NCI-H146 treated with DMSO at 0.1 percent for 48 hours (cell line): Measurements from ENCODE around the gene SCAMP1.
A peak's percentile ranks its signal among the peaks of the same experiment; 100 is the strongest.

Source experiments
- DNase-seq: peaks from one replicate; lab custom pipeline; 2025; ENCODE audit not compliant: unreplicated experiment; lab: John Stamatoyannopoulos, UW

The SCAMP1 gene

DNA sequence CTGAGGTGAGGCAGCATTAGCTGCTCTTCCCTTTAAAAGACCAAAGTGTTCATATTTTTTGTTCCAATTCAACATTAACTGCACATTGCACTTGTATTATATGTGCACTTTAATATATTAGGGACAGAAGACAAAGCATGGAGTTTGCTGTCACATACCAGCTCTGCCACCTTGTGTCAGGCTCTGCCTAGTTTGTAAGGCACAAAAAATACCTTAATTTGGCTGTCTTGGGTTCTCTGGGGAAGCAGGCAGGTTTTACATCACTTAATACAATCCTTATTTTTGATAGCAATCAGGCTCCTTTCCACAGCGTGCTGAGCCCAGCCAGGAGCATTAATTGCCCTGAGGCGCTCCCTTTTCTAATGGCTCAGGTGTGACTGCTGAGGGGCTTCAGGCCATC lies 131.8 kb downstream of the SCAMP1 start:
- no peak for DNase-seq

DNA sequence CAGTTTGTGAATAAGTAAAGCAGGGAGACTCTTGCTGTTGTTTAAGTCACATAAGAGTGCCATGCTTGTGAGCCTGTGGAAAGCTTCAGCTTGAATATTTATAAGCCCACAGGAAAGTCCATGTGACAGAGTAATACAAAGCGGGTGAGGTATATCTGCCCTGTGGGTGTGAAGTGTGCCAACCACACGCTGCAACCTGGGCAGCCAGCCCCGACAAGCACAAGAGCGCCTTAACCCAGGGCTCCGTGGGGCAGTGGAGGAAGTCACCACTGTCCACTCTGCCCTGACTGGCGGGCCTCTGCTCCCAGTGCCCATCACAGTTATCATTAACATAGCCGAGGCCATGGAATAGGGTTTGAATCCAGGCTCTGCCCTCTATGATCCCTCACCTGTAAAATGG lies 132.2 kb downstream of the SCAMP1 start:
- DNase-seq = no peak

DNA sequence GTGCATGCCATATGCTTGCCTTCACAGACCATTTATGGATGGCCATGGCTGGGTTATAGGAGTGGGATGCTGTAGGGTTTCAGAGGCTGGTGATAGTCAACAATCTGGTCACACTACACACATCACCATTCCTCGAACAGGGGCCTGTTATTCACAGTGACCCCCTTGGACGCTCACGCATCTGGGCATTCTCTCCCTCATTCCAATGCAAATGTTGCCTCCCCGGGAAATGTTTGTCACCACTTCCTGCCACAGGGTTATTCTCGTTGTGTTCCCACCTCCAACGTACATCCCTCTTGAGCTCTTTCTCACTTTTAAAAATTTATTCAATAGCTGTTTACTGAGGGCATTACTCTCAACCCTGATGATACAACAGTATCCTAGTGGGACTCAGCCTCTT lies 135.4 kb downstream of the SCAMP1 start:
- no peak for DNase-seq

DNA sequence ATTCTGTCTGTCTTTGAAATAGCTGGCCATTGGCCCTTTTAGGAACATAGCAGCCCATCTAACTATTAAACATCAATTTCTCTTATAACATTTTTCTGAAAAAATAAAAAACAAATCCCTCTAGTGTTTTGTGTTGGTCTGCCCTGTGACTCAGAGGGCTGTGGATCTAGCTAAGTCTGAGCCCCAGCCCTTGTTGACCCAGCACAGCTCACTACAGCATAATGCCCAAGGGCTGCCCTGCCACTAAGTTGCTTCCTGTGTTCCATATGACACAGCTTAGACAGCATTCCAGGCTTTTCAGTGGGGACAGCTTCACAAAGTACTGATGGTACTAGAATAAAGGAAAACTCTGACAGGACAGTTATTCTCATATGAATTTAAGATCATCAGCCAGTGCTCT lies 136.0 kb downstream of the SCAMP1 start:
- DNase-seq = no peak

DNA sequence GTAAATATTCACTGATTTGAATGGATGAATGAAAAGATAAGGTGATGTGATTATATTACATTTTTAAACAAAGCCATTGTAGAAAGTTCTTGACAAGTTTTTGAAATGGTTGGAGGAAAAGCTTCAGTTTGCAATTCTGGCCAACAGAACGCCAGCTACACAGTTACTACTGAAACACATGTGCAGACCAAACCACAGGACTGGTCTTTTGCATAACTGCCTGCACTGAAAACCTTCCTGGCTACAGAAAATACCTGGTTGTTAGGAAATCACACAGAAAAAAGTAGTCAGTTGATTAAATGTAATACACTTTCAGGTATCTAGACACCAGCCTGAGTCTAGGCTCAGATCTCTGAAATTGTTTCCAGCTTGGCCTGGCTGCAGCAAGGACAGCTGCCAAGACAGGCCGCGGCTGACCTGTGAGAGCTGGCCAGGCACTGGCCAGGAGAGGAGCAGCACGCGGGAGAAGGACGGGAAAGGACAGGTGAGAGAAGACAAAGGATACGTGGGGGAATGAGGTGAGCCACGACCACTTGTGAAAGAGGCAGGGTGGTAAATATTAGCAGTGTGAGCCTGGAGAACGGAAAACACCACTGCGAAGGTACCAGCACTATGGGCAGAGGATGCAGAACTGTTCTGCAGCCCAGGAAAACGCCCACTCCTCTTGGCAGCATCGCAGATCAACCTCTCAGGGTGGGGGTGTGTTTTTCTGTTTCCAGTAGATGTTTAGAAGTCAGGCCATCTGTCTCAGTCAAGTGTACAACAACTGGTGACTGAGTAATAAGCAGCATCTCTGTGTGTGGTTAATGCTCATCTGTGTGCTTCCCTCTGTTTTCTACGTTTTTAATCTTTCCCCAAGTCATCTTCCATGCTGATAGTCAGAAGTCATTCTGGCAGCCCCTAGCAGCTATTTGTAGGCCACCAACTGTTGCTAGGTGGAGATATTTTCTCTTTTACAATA lies 137.4 kb downstream of the SCAMP1 start:
- no peak for DNase-seq

DNA sequence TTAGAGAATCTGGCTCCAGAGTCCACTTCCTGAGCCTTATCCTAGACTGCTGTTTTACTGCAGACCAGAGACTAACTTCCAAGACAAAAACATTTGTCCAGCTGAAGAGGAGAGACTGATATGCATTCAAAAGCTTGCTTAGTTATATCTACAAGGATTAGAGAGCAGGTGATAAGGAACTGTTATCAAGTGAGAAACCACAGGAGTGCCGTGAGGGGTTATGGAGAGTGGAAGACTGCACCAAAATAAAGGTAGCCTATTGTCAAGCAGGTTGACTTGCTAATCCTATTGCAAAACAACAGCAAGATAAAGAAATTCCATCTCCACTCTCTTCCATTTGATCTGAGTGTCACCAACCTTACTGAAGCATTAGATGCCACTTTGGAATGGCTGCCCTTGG lies 139.1 kb downstream of the SCAMP1 start:
- no peak for DNase-seq

DNA sequence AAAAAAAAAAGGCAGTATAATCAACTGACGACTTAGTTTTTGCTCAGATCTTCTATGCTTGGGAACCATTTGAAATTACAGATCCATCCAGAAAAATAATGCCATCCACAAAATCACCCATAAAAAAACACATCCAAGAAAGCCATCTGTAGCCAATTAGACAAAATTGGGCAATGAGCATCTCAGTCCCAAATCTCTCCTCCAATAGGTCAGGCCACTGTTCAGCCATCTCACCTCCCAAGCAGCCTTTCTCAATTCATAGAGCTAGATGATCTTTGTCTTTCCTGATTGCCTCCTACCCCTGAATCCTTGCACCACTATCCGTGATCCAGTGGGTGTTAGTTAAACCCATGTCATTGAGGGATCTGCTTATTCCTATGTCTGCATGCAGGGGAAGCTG lies 139.6 kb downstream of the SCAMP1 start:
- no peak for DNase-seq

DNA sequence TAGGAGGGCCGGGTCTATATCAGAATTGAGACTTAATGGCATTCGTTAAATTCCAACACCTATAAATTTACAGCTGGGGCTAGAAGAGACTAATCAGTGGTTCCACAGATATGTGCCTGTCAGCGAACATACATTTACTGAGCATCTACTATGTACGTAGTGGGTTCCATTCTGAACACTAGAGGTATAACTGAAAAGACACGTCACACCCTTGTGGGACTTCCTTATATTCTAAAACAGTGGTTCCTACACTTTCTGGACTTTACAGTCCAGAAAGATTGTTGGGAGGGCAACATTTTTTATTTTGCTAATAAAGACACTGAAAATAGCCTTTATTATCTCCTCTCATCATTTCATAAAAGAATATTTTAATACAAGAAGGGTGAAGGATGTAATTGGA lies 140.5 kb downstream of the SCAMP1 start:
- DNase-seq = no peak

DNA sequence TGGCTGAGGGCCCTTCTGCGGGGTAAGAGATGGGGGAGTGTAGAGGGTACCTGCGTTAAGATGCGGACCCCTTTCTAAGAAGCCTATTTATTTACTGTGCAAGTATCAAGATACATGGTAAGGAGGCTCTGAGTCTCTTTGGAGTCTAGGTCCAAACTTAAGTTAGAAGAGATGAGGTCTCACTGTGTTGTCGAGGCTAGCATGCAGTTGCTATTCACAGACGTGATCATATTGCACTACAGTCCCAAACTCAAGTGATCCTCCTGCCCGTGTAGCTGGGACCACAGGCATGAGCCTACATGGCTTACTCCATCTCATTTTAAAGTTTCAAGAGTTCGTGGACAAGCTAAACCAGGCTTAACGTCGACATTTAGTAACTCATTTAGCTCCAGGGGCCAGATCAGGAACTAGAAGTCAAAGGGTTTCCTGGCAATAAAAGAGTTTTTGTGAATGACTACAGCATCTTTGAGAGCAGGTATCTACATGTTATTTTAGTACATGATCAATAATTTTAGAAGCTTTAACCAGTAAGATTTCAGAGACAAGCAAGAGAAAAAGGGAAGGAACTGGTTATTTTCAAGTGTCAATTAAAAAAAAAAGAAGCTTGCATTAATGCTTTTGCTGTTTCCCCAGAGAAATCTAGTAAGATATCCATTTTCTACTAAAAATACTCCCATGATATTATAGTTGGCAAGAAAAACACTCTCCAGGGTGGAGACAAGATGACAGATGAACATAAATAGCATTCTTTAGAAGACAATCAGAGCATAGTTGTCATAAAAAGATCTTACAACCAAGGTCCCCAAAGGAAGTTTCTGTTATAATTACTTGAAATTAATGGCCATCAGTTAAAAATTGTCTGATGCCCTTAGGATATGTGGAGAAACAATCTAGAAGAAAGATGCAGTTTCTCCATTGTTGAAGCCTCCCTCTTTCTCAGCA lies 141.3 kb downstream of the SCAMP1 start:
- no peak for DNase-seq

DNA sequence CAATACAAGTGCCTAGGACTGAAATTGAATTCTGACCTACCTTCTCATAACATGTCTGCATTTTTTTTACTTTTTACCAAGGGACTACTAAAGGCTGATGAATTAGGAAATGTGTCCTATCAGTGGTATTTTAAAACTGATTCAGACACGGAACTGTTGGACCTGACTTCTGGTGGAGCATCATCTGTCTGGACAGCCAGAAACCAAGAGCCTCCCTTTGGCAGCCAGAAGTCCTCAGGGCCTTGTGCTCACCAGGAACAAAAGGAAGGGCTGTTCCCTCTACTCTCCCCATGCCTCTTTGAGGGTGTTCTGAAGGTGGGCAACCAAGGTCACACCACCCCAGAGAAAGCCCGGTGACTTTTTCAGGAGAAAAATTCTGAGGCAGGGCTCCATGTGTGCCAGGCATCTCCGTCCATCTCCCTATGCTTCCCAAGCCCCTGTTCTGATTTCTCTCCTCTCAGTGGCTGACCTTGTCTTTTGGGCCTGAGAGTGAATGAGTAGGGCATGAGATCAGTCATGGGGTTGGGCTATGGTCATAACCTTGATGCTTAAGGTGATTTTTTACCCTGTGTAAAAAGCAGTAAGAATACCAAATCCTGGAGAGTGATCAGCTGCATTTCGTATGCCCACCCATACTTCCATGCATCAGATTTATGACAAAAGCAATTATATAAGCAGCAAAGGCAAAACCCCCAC lies 143.7 kb downstream of the SCAMP1 start:
- no peak for DNase-seq

DNA sequence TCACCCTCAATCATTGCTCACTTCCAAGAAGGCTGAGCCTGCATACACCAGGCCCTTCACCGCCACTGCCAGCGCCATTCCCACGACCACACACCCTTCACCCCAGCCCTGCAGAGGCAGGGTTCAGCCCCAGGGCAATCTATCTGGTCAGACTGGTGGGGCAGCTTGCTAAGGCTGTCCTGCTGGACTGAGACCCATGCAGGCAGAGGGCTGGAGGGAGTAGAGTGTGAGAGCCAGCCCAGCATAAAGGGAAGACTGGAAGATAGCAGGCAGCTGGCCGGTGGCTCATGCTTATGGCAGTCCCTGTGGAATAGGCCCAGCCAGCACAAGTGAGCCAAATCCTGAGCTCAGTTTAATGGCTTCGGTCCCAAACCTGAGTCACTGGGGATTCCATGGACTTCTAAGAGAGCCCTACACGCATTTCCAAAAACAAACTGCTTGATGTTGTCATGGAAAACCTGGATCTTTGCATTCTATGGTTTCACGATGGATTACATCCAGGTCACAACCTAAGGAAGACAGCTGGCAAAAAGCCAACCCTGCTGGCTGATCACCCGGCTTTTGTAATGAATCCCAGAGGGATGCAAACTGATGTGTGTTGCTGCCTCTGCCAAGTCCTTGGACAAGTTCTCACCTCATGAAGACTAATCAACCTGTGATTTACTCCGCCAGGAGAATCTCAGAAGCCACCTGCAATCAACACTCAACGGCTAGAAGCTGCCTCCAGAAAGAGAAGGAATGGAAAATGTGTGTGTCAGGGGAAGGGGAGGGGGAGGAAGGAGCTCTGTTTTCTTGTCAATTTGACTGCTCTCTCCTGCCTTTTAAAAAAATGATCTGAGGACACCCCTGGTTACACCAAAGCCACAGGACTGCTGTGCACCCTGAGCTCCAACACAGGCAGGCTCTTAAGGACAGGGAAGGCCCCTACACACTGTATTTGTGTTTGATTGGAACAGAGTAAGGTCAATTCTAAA lies 144.6 kb downstream of the SCAMP1 start:
- no peak for DNase-seq

DNA sequence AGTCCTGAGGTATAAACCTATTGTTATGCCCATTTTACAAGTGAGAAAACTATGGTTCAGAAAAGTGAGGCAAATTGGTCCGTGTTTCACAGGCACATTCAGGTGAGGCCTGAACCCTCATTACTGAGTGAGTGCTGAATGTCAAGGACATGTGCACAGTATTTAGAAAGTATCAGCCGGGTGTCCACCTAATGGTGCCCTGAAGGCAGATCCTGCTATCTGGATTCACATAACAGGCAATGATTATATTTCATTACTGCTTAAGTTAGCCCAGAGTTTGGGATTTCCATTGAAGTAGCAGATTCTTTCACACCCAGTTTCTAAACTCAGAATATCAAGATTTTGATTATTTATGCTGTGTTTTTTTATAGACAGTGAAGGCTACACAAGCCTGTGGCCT lies 145.4 kb downstream of the SCAMP1 start:
- no peak for DNase-seq

DNA sequence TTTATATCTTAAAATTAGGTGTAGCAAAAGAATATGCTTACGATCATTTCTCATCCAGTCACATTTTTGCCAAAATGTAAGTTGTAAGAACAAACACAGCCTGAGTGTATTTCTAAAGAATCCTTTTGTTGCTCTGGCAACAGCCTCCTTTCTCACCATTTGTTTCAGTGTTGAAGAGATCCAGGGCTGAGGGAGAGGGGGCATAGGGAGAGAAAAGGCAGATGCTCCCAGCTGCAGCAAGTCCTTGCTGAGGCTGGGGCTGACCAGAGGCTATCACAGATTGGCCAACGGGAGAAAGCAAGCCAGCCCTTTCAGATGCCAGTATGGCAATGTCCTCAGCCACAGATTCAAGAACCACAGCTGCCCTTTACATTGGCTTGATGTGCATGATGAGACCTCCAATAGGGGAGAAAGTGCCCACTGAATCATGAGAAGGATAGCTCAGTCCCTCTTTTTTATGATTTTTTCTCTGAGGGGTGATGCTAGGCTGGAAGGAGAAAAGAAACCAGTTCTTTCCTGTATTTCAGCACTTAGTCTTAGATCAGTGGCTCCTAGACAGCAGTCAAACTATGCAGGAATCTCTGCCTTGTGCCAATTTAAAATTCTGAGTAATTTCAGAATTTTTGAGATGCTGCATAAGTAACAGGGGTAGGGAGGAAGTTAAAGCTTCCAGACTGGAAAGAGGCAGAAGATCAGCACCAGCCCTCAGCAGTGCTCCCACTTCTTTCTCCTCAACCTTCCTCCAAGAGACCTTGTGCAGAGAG lies 146.0 kb downstream of the SCAMP1 start:
- DNase-seq = no peak

DNA sequence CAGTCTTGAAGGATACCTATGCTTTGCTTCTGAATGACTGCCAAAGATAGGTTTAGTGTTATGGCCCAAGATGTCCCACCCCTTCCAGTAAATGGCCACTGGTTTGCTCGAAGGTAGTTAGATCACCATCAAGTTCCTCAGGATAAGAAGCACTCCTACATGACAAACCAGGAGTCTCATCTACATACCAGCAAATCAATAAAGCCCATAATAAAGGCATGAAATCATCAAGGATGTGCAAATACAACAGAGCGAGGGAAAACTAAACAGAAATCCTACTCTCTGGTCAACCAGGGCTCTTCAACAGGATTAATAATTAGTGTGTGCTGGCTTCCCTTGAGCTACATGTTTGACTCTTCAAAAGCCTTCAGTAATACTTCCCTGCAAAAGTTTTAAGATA lies 147.1 kb downstream of the SCAMP1 start:
- DNase-seq = peak; percentile 18

DNA sequence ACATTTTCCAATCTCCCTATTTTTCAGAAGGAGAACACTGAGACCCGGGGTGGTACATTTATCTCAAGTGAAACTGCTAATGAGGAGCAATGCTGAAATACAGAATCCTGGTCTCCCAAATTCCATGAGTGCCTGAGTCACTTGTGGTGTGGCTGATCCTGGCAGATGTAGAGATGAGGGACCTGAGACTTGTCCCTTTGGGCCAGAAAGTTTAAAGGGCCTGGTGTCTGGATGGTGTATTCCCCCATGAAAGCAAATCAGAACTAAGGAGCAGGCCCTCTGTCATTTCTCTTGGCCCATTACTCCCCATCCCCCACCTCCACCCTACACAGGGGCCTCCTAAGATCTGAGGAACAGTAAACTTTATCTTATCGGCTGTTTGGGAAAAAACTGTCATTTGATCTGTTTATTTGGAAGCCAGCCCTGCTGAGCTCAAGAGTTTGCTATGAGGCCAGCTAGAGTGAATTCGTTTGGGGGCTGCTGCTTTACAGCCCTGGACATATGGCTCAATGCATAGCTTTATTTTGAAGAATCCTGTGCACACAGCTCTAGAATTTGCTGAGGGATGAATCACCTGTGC lies 147.9 kb downstream of the SCAMP1 start:
- DNase-seq = no peak

DNA sequence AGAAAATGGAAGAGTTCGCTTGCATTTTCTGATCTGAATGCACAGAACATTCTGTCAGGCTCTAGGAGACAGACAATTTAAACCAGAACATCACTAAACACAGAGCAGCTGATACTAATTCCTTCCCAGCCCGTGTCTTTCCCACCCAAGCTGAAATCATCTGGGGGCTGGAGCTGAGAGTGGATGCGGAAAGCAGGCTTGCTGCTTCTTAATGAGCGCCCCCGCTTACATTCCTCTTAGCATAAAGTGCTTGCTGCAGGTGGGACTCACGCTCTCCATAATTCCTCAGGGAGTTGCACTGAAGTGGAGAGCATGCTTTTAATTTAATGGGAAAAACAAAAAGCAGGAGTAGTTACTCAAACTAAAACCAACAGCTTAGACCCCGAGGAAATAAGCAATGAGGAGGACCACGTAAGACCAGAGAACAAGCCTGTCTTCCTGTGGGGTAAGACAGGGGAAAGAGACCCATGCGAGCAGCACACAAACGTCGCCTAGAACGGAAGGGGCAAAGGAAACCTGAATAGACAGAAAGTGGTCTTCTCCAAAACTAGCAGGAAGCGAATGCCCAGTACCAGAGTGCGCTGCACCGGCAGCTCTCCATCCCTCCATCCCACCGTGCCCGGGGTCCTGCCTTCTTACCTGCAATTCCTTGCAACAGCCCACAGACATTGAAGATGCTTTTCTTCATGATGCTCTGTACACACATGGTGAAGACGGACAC lies 148.9 kb downstream of the SCAMP1 start:
- DNase-seq = no peak

DNA sequence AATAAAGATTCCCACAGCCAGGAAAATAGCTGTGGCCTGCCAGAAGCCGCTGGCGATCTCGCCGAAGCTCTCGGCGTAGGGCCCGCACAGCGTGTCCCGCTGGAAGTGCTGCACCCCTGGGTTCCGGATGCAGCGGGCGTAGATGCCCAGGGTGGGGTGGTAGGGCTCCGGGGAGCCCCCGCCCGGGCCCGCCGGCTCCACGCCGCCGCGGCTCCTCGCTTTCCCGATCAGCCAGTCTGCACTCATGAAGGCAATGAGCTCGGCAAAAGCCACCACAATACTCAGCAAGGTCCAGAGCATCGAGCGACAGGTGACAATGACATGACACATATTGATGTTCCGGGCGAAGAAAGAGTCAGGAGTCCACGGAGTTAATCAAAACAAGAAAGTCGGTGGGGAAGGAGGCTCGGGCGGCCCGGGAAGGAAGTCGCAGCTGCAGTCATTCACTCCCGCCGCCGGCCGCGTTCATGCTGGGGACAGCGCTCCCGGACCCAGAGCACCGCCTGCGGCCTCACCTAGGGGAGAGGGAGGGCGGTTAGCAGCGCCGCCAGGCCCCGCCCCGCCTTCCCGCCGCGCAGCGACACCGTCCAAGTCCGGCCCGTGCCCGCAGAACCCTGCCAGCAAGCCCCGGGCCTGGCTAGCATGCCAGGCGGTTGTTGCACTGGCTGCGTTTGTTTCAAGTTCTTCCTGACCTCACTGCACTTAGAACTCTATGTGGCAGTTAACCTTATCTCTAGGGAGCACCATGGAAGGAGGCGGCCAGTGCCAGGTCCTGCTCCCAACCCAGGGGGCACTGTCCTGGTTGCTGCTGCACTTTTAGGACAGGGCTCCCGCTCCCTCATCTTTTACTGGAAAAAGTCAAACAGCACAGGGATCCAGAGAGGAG lies 149.7 kb downstream of the SCAMP1 start:
- peak; percentile 35 for DNase-seq
